NCI-H82 (cell line): ENCODE results near the gene CADM1.

Experiments
- DNase-seq: peaks from one replicate; lab custom pipeline; 2025; lab: John Stamatoyannopoulos, UW

The CADM1 gene

GRCh38 chr11:115247361-115247760, 256.9 kb downstream of the CADM1 start:
- DNase-seq, result no peak

- no peak for DNase-seq
These were observed 259.5 kb downstream of the CADM1 start for GRCh38 chr11:115244758-115245157.

- DNase-seq, result no peak
These were observed 259.9 kb downstream of the CADM1 start for GRCh38 chr11:115244296-115244695.

DNA sequence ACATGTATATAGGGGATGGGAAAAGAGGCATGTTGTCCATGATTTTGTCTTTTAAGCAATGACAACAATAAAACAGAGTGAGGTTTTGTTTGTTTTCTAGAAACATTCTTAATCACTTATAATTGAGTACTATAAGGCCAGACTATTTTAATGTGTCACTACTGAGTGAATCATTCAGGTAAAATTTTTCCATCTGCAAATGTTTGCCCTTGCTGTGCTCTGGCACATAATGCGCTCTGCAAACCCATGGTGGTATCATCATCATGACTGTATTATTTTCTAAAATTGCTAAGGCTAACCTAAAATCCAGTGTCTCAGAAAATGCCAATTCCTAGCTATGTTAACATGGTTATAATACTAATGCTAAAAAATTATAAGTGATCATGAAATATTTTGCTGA, 261.2 kb downstream of the CADM1 start:
- no peak for DNase-seq

GRCh38 chr11:115241899-115242298, 262.3 kb downstream of the CADM1 start:
- DNase-seq, result peak; percentile 68

GRCh38 chr11:115238791-115239190, 265.4 kb downstream of the CADM1 start:
- no peak for DNase-seq

DNA sequence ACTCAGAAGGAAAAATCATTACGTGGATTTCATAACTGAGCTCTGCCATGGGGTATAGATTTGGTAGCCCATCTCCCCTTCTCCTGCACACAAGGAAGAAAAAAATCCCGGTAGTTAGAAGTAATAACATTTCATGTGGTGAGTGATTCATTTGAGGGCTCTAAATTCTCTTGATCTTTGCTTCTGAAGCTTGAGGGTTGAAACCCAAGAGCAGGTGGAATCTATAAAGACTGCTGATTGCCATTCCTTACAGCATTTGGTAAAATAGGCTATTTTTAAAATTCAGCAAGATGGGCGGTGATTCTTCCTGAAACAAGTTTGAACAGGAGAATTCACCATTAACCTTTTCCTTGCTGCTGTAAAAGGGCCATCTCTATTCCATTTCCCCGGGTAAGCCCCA, 266.1 kb downstream of the CADM1 start:
- no peak for DNase-seq

DNA sequence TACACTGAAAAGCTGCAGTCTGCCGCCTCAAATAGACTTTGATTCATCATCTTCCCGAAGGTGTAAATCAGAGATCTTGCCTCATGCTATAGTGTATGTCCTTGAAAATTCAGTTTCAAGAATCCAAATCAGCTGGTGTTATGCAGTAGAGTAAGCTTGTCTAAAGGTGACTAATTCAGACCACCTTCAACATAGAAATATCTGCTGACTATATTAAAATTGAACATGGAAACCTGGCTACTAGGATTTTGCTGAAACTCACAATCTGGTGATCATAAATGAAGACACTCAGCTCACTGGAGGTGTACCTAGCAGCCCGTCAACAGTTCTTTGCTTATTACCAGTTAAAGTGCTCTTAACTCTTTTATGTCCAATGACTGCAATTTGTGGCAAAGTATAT, 266.6 kb downstream of the CADM1 start:
- DNase-seq, result no peak

DNA sequence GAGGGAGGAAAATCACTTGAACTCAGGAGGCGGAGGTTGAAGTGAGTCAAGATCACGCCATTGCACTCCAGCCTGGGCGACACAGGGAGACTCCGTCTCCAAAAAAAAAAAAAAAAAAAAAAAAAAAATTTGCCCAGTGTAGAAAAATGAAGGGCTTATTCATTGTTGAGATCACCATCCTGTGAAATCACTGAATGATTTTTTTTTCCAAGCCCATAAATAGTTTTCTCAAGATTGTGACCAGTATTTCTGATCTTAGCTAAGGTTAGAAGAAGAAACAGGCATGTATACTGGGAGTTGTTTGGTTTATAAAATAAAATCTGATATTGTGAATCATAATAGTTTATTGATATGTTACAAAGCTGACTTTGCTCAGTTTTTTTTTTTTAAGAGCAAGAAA, 269.4 kb downstream of the CADM1 start:
- no peak for DNase-seq

DNA sequence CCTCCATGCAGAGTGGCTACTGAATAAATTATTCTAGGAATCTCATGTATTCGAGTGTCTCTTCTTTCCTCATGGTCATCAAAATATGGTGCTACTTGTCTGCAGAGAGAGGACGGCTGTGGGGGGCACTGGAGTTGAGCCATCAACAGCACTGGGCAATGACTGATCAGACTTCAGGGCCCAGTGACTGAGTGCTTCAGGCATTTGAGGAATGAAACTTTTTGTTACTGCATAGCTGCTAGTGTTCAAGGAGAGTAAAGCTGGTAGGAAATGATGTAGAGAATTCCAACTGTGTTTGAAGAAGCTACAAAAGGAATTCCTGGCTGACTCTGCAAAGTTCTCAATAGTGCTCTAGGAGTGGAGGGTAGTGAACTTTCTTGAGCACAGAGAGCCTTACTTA, 277.7 kb downstream of the CADM1 start:
- no peak for DNase-seq

GRCh38 chr11:115224551-115224950, 279.7 kb downstream of the CADM1 start:
- DNase-seq, result no peak

GRCh38 chr11:115222863-115223530, 281.2 kb downstream of the CADM1 start:
- no peak for DNase-seq

- peak; percentile 10 for DNase-seq
These were observed 281.9 kb downstream of the CADM1 start for GRCh38 chr11:115222218-115222862.

DNA sequence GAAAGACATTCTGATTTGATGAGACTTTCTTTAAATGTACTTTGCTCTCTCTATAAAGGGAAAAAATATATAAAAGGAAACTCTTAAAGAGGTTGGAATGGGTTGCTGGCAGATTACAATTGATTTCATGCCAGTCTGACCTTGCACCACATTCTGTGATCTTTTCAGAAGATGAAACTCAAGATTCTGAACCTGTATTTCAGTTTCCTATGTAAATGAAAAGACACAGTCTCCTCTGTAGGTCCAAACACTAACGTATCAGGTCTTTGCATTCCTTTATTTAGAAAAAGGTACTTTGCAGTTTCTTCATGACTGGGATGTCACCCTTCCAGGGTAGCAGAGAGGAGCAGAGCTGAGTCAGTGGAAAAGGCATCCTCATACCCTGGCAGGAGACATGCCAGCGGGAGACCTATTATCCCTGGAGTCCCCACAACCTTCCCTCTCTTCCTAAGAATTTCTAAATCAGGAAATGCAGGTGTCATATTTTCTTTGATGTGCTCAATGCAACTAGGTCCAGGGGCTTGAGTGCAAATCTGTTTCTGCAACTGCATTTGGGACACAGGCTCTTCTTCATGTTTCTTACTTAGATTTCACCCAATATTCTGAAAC, 282.6 kb downstream of the CADM1 start:
- no peak for DNase-seq

DNA sequence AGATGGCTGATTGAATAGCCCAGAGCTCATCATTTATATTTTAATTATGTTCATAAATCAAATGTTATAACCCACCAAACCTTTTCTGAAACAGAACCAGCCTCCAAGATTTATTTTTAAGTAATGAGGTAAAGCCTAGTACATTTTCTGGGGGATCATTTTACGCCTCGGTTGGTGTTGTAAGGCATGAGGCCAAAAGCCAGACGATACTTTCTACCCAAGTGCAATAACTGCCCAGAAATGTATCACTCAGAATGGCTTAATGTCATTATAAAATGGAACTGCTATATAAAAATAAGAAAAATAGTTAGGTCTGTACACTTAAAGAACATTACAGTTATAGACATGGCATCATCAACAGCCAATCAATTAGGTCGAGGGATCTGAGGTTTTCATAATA, 283.3 kb downstream of the CADM1 start:
- DNase-seq, result no peak

GRCh38 chr11:115220423-115220822, 283.8 kb downstream of the CADM1 start:
- DNase-seq, result no peak

GRCh38 chr11:115219376-115219775, 284.8 kb downstream of the CADM1 start:
- no peak for DNase-seq

- DNase-seq, result no peak
These were observed 286.4 kb downstream of the CADM1 start for GRCh38 chr11:115217726-115218311.

DNA sequence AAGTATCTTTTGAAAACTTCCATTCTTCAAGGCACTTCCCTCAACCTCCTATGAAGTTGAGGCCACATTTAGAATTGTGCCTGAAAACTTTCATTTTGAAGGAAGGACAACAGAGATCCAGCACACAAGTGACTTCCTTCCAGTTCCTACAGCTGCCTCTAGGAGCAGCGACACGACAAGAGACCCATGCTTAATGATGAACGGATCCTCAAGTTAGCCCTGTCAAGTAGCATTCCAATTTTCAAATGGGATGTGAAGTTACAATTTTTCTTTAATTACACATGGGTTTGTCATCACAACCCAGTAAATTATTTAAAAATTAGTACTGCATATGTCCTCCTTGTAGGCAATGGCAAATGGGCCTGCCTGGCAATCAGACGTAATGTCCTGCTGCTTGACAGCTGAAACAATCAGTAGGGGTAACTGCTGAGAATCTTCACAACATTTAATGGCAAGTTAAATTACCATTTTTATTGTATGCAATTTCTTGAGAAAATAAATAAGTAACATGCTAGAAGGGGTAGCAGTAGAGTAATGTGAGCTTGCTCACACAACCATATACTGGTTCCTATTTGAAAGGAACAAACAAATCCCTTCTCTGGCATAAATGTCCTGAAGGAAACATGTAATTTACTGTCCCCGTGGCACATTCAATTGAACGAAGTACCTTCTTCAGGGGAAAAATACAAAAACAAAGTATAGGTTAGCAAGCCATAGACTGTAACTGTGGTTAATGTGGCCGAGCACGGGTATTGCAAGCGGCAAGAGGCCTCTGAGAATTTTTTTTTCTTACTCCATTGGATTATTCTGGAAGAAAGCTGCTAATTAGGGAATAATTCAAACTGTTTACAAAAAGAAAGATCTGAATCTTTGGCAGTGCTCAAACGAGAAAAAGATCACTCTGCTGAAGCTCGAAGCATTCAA, 288.3 kb downstream of the CADM1 start:
- DNase-seq, result peak; percentile 18

- no peak for DNase-seq
These were observed 289.5 kb downstream of the CADM1 start for GRCh38 chr11:115214644-115215234.

GRCh38 chr11:115213007-115213406, 291.2 kb downstream of the CADM1 start:
- no peak for DNase-seq

- DNase-seq, result no peak
These were observed 295.4 kb downstream of the CADM1 start for GRCh38 chr11:115208808-115209259.
